ENCODE measurements around the gene TMEM134. TPM values are rescaled to one million over a fixed set of nuclear protein-coding genes. Genes with fewer than 3 reads are reported as not detected.

Gene TMEM134
- total and polyA plus RNA-seq, 2 donors (not counting 3 experiments of a cell fraction or from before 2014, with no cell fraction given) = 33.4 to 207 TPM

- H3K27me3 ChIP-seq (ENCODE audit: control insufficient read depth in 2 of 2, insufficient read depth in 2 of 2, low read length in 2 of 2) = no peaks in the 10 kb centered on the region
- ChIA-PET POLR2A (no interaction called here), CTCF (interaction anchor here (1.0 kb wide), 1 partner anchor 22 kb away, joined by 3 read pairs; no protein-coding TSS in a partner anchor)
- H3K9me1 ChIP-seq (replicated peaks; ENCODE audit: control insufficient read depth, extremely low read depth, insufficient read depth, low read length) = no peaks in the 10 kb centered on the region
- H3K27ac ChIP-seq (ENCODE audit: insufficient read depth, low read depth, low read length) = no peak overlapping the region
- no peak overlapping the region for H3K9ac ChIP-seq (replicated peaks; ENCODE audit: extremely low read depth, insufficient read depth, low read length)
- intact Hi-C loops (cut with micrococcal nuclease) = no loop called here
- no peak overlapping the region for H2AFZ ChIP-seq (ENCODE audit: low read depth, low read length)
- no peaks in the 10 kb centered on the region for H4K20me1 ChIP-seq (replicated peaks; ENCODE audit: control insufficient read depth, extremely low read depth, insufficient read depth, low read length)
- no TSS peak for BruUV-seq (replicated peaks)
- no peaks in the 10 kb centered on the region for H3K36me3 ChIP-seq (ENCODE audit: control insufficient read depth in 2 of 2, extremely low read depth in 1 of 2, insufficient read depth in 2 of 2, low read length in 2 of 2)
- FAIRE-seq = no peak
- dilution Hi-C loops (cut with MboI; ENCODE audit: extremely low pct_ligation_motif_present, low sequenced_read_pairs) = no loop called here
- peaks cover 7% of the 10 kb centered on the region for H3K4me1 ChIP-seq (ENCODE audit: control insufficient read depth, extremely low read depth, insufficient read depth, low read length)
- H3K4me3 ChIP-seq (replicated peaks in 1 of 3; ENCODE audit: insufficient read depth in 1 of 3, low read depth in 1 of 3, low read length in 3 of 3) = no peak overlapping the region
- no peak for DNase-seq (ENCODE audit: low read depth, low spot score)
- TF ChIP-seq GATA2 (IDR thresholded peaks at IDR 0.05; ENCODE audit: insufficient read depth, insufficient read length, low read depth, low read length) (no peak), POLR2AphosphoS5 (IDR thresholded peaks at IDR 0.05; ENCODE audit: insufficient read depth, low read depth, low read length) (no peak), FOS (IDR thresholded peaks at IDR 0.05; ENCODE audit: borderline replicate concordance, insufficient read depth, low read length) (no peak), MAX (IDR thresholded peaks at IDR 0.05; ENCODE audit: insufficient read depth, insufficient read length) (no peak), JUN (IDR thresholded peaks at IDR 0.05; ENCODE audit: borderline replicate concordance, insufficient read depth, insufficient read length, low read depth) (no peak), CTCF (IDR thresholded peaks at IDR 0.05; ENCODE audit: extremely low read depth in 1 of 2, insufficient read depth in 1 of 2, low read depth in 1 of 2, low read length in 2 of 2) (no peak), POLR2A (IDR thresholded peaks at IDR 0.05; ENCODE audit: low read depth, low read length) (no peak)
- H3K79me2 ChIP-seq (ENCODE audit: control insufficient read depth, insufficient read depth, low read length) = no peaks in the 10 kb centered on the region
- no peak overlapping the region for H3K4me2 ChIP-seq (ENCODE audit: insufficient read depth, low read length)
- H3K9me3 ChIP-seq (replicated peaks; ENCODE audit: control insufficient read depth, insufficient read depth, low read length) = no peaks in the 10 kb centered on the region
These were observed 15.0 kb downstream of the TMEM134 start for GRCh38 chr11:67453816-67454732.
